ENCODE measurements around the gene DCAF8. TPM values are rescaled to one million over a fixed set of nuclear protein-coding genes. Genes with fewer than 3 reads are reported as not detected.

DCAF8 gene
- total RNA-seq, 1 experiment from 2014 or later: 28.4 TPM

- DNase-seq (ENCODE audit: low read depth): peak; percentile 62
Observed at GRCh38 chr1:160205242-160206035, 56.9 kb downstream of the DCAF8 start, which contains the start of gene PEA15. Gene PEA15 (plus strand): TSS chr1:160205384. CDS start chr1:160211545, 6,161 bp downstream.

- peak; percentile 24 for DNase-seq (ENCODE audit: low read depth)
Observed at GRCh38 chr1:160204526-160205241, 57.7 kb downstream of the DCAF8 start.

GRCh38 chr1:160200786-160201185 is 61.6 kb downstream of the DCAF8 start:
- DNase-seq (ENCODE audit: low read depth): no peak

DNA sequence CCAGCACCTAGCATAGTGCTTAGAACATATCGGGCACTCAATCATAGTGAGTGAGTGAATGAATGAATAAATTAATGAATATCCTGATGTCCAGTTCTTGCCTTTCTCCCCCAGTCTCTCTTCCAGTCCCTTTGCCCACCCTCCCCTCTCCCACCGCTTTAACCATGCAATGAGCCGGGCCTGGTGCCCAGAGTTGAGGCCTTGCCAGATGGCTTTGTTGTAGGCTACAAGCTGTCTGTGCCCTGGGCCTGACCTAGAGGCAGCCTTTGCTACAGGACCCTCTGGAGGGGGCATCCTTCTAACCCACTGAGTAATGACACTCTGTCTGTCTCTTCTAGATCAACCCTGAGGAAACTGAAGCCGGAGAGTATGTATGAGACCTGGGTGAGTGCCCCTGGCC is 65.1 kb downstream of the DCAF8 start:
- DNase-seq (ENCODE audit: low read depth): no peak

DNA sequence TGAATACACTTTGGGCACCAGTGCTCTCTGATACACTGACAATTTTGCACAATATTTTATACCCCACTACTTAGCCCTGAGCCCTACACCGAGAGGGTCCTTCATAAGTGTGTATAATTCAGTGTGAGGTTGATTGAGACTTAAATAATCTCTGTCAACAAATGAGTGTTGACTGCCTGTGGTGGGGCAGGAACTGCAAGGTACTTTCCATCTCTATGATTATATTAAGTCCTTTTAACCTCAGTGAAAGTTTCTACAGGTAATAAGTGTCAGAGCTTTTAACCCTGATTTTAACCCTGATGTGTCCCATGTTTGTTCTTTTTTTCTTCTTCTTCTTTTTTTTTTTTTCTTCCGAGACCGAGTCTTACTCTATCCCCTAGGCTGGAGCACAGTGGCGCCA is 66.2 kb downstream of the DCAF8 start:
- no peak for DNase-seq (ENCODE audit: low read depth)

DNA sequence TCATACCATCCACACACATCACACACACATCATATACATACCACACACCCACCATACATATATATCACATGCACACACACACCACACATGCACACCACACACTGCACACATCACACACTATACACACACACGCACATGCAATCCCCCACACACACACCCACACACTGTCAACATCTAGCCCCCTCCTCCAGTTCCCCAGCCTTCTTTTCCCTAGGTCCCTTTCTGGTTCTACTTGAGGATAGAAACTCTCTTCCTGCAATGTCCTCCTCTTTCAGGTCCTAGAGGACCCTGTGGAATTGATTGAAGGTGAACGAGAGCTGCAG is 67.7 kb downstream of the DCAF8 start:
- DNase-seq (ENCODE audit: low read depth): no peak

DNA sequence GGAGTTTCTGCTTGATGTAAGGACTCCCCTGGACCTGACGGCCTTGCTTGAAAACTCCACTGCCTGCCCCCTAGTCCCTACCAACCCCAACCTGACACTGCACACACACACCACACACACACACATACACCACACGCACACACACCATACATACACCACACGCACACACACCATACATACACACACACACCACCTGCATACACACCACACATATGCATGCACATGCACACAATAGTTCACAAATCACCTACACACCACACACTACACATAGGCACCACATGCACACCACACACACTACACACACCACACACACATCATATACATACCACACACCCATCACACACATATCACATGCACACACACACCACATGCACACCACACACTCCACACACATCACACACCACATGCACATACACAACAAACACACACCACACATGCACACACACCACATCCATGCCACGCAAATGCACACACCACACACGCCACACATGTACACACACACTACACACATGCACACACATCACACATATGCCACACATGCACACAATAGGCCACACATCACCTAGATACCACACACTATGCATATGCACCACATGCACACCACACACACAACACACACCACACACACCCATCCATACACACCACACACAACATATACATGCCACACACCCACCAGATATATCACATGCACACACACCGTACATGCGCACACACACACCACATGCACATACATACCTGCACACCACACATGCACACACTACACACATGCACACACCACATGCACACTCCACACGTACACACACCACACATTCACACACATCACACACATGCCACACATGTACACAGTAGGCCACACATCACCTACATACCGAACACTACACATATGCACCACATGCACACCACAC is 68.3 kb downstream of the DCAF8 start:
- no peak for DNase-seq (ENCODE audit: low read depth)

DNA sequence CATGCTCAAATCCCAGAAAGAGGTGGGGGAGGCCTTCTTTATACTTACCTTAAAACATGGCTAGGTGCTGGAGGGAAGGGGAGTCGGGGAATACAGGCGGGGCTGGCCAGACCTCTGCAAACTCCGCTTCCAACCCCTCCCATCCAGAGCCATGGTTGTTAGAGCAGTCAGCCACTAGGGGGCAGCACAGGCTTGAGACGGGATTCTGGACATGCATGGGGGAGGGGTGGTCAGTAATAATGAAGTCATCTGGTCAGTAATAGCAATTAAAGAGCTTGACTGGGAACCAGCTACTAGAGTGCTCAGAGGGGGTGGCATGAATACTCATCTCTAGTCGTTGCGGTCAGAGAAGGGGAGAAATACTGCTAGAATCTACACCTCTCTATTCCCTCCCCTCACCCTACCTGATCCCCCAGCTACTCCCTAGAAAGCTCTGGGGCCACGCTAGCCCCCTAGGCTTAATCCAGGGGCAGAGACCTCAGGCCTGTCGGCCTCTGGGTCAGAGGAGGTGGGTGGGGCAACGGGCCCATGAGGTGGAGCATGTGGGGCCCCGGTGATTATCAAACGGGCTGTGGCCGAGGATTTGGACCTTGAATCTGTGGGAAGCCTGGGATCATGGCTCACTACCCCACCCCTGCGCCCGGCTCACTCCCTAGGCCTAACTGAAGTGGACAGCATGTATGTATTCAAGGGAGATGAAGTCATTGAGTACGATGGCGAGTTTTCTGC is 69.1 kb downstream of the DCAF8 start:
- DNase-seq (ENCODE audit: low read depth): peak; percentile 75

DNA sequence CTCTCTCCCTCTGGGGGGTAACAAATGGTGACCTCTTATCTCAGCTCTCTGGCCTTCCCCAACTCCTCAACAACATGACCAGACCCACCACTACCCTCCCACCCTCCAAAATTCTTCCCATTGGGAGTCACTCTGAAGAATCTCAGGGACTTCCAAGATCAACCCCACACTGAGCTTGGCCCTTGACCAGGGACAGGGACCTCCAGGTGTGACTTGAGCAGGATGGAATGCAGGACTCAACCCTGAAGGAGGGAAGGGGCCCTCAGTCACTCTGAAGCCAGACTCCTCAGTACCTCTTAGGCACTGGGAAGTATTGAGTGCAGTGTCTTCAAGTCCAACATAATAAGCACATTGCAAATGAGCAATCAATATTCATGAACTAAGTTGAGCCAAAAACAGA is 70.1 kb downstream of the DCAF8 start:
- DNase-seq (ENCODE audit: low read depth): no peak

DNA sequence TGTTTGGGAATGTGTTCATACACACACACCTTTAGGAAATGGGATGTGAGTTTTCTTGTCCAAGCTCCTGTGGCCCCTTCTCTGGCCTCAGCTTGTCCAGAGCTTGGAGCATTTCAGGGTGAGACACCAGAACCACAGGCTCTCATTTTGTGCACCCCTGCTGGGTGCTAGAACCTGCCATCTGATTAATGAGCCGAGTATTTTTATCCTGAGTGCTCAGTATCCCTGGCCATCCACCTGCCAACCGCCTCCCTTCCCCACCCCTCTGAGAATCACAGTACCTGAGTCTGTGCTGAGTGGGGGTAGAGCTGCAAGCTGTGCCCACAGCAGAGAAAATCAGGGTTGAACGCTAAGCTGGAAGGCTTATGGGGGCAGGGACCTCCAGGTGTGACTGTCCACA is 70.6 kb downstream of the DCAF8 start:
- no peak for DNase-seq (ENCODE audit: low read depth)

GRCh38 chr1:160189649-160190625 is 72.4 kb downstream of the DCAF8 start, which contains the start of gene CASQ1:
Gene CASQ1 (plus strand): TSS chr1:160190575. CDS start chr1:160190752, 177 bp downstream.
- no peak for DNase-seq (ENCODE audit: low read depth)

DNA sequence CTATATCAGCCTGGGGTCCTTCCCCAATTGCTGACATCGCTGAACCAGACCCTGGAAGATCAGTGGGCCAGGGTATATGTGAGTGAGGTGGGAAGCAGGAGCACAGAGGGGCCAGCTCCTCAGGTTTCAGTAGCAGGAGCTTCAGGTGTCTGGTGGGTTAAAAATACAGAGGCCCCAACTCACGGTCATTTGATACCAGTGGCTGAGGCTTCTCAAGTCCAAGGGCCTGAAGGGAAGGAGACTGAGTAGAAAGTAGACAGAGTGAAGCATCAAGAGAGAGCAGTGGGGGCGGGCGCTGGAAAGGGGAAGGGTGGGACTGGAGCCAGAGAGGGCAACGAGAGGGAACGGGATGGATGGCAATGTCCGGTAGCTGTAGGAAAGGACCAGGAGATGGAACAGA is 74.0 kb downstream of the DCAF8 start:
- no peak for DNase-seq (ENCODE audit: low read depth)

GRCh38 chr1:160187407-160187806 is 74.9 kb downstream of the DCAF8 start:
- DNase-seq (ENCODE audit: low read depth): no peak

GRCh38 chr1:160186729-160187128 is 75.6 kb downstream of the DCAF8 start:
- no peak for DNase-seq (ENCODE audit: low read depth)

GRCh38 chr1:160186246-160186645 is 76.1 kb downstream of the DCAF8 start:
- DNase-seq (ENCODE audit: low read depth): no peak

DNA sequence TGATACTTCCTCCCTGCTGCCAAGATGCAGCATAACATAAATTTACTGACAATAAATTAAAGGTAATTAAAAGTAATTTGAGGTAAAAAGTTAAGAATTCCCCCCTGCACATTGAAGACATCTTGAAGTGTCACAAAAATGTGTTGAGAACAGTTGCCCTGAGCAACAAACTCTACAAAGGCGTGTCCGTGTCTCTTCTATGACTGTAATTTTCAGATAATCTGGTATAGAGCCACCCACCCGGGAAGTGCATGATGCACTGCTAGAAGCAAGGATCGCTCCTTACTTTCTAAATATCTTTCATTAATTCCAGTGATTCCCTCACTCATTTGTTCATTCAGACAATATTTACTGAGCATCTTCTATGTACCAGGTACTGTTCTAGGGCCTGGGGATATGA is 83.0 kb downstream of the DCAF8 start:
- DNase-seq (ENCODE audit: low read depth): no peak

DNA sequence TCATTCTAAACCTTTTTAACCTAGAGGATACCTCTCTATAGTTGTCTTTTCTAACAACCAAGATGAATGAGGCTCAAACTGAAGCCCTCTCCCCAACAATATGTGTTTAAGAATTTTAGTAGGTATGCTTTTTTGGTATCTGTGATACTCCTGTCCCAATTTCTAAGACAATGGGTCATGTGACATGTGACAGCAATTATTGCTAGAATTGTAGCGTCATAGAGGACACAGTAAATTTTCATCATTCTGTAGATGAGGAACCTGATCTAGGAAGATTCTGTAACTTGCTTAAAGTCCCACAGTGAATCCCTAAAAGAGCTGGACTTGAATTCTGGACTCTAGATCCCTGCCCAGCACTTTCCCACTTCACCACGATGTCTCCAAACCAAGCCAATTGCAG is 83.6 kb downstream of the DCAF8 start:
- DNase-seq (ENCODE audit: low read depth): no peak

- no peak for DNase-seq (ENCODE audit: low read depth)
Observed at GRCh38 chr1:160177667-160178066, 84.7 kb downstream of the DCAF8 start.

DNA sequence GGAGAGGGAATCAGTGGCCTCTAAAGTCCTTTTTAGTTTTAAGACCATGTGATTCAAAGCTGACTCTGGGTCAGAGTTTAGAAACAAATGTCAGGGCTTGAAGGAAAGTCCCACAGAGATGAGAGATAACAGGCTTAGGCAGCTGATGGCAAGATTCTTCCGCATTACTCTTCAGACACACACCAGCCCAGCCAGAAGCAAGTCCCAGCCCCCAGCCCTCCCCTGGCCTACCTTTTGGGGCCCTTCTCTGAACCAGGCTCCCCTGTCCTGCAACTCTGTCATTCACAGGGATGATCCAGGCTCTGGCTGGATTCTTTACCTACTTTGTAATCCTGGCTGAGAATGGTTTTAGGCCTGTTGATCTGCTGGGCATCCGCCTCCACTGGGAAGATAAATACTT is 85.1 kb downstream of the DCAF8 start:
- no peak for DNase-seq (ENCODE audit: low read depth)

GRCh38 chr1:160171980-160172379 is 90.4 kb downstream of the DCAF8 start:
- DNase-seq (ENCODE audit: low read depth): no peak

Measured in RPMI7951 (cell line).